ENCODE measurements around the gene MGAT4B.

MGAT4B gene

DNA sequence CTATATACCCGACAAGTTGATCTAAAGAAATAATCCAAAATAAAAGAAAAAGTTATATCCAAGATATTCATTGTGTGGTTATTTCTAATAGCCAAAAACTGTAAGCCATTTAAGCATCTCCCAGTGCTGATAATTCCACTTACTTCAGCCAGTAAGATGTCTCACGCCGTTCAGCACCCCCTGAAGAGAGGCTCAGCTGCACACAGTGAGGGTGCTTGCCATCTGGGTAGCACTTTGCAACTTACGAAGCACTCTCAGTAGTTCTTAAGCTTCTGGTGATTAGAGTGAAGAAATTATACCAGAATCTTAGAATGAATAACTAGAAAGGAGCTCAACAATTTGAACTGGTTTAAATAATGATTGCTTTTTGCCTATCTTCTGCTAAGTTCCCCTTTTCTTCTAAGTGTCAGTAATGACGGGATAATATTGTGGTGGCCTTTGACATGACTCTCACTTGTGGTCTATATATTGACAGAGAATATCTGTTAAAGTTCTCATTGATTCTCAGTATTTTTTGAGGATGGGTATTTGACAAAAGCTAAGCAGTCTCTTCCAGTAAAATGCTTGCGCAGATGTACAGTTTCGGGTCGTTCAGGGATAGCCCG lies 39.1 kb downstream of the MGAT4B start:
- DNase-seq: no peak

DNA sequence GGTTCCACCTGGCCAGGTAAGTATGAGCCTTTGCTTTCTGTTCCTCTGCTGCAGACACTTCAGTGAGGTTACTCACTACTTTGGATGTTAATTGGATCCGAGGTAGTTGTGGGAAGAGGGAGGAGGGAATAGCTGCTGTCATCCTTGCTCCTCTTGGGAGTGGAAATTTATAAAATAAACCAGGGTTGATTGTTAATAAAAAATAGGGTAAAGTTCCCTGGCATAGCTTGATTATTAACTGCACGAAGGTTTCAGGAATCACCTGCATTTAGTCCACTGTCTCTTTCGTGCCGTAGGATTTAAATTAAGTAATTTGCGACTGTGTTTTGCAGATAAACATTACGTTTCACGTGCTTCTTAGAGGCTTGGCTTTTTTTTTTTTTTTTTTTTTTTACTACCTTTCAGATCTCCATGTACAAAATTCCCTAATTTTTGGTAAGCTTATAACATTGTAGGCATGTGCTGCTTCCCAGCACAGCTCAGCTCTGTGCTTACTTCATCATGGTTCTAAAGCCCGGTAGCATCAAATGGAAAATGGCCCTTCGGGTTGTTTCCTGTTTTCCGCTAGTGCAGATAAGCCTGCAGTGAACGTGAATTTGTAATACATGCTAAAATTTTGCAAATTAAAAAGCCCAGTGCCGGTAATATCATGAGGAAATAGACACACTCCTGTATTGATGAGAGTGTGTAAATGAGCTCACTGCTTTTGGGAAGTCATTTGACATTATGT lies 39.8 kb downstream of the MGAT4B start:
- DNase-seq: no peak

DNA sequence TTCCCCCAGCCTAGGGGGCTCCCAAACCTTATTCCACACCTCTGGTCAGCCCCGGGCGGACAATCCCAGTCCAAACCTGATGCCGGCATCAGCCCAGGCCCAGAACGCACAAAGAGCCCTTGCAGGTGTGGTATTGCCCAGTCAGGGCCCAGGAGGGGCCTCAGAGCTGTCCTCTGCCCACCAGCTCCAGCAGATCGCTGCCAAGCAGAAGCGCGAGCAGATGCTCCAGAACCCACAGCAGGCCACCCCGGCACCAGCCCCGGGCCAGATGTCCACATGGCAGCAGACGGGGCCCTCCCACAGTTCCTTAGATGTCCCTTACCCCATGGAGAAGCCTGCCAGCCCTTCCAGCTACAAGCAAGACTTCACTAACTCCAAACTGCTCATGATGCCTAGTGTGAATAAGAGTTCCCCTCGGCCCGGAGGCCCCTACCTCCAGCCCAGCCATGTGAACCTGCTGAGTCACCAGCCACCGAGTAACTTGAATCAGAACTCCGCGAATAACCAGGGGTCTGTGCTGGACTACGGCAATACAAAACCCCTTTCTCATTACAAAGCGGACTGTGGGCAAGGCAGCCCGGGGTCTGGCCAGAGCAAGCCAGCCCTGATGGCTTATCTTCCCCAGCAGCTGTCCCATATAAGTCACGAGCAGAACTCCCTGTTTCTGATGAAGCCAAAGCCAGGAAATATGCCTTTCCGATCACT lies 40.5 kb downstream of the MGAT4B start:
- no peak for DNase-seq

DNA sequence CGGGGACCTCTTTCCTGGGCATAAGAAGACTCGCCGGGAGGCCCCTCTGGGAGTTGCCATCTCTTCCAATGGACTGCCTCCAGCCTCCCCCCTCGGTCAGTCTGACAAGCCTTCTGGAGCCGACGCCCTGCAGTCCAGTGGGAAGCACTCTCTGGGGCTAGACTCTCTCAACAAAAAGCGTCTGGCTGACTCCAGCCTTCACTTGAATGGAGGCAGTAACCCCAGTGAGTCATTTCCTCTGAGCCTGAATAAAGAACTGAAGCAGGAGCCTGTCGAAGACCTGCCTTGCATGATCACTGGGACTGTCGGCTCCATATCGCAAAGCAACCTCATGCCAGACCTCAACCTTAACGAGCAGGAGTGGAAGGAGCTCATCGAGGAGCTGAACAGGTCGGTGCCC lies 41.3 kb downstream of the MGAT4B start:
- no peak for DNase-seq

DNA sequence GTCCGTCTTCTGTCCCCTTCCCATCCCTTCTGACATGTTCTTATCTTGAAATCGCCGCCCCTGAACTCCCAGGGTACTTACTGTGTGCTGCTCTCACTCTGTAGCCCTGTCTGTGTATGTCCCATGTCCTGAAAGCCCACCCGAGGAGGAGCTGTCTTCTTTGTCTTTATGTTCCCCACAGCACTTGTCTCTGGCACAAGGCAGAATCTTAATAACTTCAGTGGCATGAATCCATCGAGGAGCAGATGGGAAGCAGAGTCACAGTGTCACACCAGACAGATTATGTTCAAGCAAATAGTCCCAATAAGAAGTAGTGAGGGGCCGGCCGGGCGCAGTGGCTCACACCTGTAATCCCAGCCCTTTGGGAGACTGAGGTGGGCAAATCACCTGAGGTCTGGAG lies 42.6 kb downstream of the MGAT4B start:
- no peak for DNase-seq

DNA sequence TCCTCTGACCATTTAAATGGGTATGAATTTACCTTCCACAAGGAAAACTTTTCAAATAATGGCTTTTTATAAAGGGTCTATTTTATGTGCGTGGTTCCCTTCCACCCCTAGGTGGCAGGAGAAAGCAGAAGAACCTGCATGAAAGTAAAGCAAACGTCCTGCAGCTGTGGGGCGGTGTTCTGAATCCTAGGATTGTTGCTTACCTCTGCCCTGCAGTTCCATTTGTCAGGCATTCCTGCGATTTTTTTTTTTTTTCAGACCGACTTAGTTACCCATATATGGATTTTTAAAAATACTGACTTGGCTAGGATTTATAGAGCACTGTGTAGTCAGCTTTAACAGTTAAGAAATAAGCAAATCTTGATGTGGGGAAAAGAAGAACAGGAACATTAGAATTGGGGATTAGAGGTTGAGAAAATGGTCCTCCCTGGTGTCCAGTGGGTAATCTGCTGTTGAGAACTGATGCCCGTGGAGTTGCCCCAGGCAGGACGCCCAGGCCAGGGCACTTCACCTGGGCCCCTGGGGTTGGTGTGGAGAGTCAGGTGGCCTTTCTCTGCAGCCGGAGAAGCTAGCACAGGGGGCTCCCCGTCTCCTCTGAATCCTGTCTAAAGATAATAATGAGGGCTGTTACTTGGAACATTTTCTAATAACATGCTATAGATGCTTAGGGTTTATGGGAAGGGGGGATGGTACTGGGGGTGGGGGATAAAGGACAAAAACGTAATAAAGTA lies 43.3 kb downstream of the MGAT4B start:
- DNase-seq: peak; percentile 32 to 36

DNA sequence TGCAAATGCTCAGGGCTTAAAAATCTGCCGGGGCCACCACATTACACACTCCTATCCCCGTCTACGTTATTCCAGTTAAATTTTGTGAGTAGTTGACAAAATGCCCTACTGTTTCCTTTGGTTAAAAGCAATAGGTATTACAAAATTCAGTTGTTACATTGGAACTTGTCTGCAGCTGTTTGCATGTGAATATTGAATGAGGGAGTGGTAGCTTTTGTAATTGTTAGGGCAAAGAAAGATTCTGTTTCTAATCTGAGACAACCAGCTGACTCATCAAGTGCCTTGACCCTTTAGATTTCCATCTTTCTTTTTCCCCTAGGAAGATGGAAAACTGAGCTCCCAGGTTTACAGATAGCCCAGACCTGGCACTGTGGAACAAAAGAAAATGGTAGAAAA lies 43.9 kb downstream of the MGAT4B start:
- no peak for DNase-seq

DNA sequence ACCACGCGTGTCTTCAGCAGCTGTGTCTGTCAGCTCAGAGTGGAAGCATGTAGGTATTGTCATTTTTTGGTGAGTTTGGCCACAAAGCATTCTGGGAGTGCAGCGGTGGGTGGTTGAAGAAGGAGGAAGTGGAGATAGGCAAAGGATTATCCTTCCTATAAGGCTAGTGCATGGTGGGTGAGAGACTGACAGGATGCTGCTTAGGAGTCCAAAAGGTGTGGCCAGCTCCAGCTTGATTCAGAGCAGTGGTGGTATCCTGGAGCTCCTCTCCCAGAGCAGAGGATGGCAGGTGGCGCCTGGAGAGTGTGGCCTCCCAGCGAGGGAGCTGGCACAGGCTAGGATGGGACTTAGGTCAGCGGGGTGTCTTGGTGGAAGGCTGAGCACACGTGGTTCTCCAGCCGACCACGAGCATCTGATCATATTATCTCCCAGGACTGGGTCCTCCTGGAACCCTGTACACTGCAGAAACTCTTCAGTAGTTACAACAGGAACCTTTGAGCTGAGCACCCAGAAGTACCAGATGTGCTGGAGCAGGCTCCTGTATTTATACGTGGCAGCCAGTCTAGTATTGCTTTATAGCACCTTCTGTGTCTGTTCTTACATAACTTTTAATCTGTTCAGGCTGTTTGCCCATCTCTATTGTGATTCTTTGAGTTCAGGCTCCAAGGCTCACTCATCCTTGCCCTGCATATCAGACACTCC lies 44.4 kb downstream of the MGAT4B start:
- no peak for DNase-seq

DNA sequence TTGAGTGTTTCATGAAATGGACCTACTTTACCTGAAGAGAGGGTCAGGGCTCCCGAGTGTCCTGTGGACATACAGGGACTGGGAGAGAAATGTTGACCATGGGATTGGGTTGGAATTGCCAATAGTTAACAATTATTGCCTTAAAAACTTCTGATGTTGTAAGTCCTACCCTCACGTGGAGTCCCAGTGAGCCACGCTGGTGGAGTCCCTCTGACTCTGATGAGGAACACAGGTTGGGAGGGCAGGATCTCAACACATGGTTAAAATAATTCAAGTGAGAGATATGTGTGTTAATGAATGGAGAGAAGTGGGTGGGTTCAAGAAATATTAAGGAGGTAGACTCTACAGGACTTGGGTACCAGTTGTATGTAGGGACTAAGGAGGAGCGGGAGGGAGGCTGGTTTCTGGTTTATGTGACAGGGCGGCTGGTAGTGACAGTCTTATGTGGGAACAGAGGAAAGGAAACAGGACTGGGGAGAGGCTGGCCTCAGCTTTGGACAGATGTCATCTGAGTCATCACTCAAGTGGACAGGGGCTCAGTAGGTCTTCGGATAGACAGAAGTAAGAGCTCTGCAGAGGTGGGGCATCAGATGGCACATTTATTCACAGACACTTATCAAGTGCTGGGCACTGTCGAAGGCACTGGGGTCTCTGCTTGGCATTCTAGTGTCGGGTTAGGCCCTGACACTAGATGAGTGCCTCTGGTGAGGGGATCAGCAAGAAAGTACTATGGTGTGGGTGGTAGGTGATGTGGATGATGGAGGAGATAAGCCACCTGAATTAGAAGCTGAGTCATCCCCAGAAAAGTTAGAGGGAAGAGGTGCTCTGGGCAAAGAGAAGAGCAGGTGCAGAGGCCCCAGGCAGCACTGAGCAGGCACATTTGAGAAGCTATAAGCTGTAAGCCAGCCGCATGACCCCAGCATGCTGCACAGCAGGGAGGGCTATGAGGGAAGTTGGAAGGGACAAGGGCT lies 46.8 kb downstream of the MGAT4B start:
- DNase-seq: peak; percentile 8 to 23

DNA sequence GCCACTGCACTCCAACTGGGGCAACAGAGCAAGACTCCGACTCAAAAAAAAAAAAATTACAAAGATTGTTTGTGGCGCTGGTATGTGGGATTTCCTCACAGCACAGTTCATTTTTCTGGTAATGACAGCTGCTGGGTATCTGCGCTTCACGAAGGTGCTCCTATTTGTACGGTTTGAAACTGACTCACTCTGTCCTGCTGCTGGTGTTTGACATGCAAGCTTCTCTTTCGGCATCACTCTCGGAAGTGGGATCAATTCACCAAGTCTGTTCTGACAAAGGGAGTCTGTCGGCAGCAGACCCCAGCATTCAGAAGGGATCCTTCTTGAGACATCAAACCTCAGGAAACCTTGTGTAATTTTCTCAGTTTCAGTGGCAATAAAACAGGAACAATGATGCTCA lies 47.7 kb downstream of the MGAT4B start:
- no peak for DNase-seq

DNA sequence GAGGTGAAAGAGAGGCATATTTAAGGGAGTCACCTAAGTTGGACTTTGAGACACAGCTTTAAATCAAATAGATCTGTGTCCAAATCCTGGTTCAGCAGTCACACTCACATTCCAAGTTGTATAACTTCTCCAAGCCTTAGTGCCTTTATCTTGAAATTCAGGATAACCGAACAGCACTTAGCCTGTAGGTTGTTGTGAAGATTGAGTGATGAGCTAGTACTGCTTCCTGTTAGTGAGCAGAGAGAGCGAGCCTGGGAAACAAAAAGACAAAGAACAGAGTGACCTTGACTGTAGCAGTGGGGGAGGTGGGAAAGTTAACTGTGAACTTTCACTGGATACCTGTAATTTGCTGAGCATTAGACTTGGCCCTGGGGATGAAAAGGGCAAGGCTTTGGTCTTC lies 51.6 kb downstream of the MGAT4B start:
- DNase-seq: no peak

DNA sequence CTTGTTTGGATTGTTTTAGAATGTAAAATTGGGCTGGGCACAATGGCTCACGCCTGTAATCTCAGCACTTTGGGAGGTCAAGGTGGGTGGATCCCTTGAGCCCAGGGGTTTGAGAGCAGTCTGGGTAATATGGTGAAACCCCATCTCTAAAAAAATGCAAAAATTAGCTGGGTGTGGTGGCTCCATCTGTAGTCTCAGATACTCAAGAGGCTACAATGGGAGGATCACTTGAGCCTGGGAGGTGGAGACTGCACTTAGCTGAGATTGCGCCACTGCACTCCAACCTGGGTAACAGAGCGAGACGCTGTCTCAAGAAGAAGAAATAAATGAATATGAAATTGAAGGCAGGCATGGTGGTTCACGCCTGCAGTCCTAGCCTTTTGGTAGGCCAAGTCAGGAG lies 52.7 kb downstream of the MGAT4B start:
- no peak for DNase-seq

DNA sequence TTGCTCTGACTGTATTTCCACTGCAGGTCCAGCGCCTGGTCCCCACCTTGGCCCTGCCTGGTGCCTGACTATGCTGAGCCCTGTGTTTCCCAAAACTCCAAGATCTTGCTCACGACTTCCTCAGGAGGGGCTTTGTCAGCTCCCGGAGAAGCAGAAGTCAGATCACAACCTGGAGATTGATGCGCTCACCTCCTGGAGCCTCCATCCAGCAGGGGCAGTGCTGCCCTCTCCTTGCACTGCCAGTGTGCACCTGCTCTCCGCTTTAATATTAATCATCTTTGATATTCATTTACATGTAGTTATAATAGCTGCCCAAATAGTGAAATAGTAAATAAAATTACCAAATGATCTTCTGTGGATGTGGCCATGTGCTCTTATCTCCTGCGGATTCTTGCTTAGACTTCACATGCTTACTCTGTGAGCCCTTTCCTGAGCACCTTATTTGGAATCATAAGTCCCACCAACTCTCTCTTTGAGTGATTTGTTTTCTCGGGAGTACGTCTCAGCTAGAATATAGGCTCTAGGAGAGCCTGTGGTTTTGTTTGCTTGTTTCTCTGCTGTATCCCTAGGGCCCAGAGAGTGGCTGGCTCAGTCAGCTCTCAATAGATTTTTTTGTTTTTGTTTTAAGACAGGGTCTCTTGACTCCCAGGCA lies 56.7 kb downstream of the MGAT4B start:
- DNase-seq: no peak

DNA sequence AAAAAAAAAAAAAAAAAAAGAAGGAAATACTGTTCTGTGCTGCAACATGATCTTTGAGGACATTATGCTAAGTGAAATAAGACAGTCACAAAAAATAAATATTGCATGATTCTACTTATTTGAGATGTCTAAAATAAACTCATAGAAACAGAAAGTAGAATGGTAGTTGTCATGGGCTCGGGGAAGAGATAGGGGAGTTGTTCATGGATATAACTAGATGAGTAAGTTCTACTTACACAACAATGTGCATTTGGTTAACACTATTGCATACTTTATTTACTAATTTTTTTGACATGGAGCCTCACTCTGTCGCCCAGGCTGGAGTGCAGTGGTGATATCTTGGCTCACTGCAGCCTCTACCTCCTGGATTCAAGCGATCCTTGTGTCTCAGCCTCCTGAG lies 58.9 kb downstream of the MGAT4B start:
- DNase-seq: no peak
